Heart left ventricle (tissue), 16 donors: Measurements from ENCODE around the gene RBM10. TPM values are rescaled to one million over a fixed set of nuclear protein-coding genes. Genes with fewer than 3 reads are reported as not detected.

ENCODE experiments used
- ATAC-seq, 4 donors: fragments of 200-7000 bp; cut with Tn5 transposase; one replicate each; pipeline ENCODE4 v1.9.1; 2020 to 2022; ENCODE audit warnings: moderate library complexity in 4 of 4, mild to moderate bottlenecking in 3 of 4, moderate number of reproducible peaks in 1 of 4
- DNase-seq, 5 donors: peaks; one replicate each; pipeline ENCODE4 v3.0.0-alpha.2; 2020
- H3K27ac ChIP-seq, 12 donors: fragments of 200-600 bp; sonication (generic) in 4 of 12; one replicate each; pipeline versions ENCODE4 v1.5.0 to v1.8.0; 2016 to 2022; ENCODE audit warnings: mild to moderate bottlenecking in 2 of 12
- H3K27me3 ChIP-seq, 9 donors: fragments of 200-600 bp; sonication (generic) in 2 of 9; one replicate each; pipeline versions ENCODE4 v1.5.1 to v1.8.0; 2016 to 2022; ENCODE audit warnings: mild to moderate bottlenecking in 3 of 9
- H3K36me3 ChIP-seq, 9 donors: fragments of 200-600 bp; sonication (generic) in 2 of 9; one replicate each; pipeline versions ENCODE4 v1.5.0 to v1.8.0; 2018 to 2022; ENCODE audit warnings: mild to moderate bottlenecking in 2 of 9
- H3K4me1 ChIP-seq, 12 donors: fragments of 200-600 bp; sonication (generic) in 4 of 12; one replicate each; pipeline versions ENCODE4 v1.5.0 to v1.8.0; 2016 to 2022; ENCODE audit warnings: mild to moderate bottlenecking in 3 of 12
- H3K4me3 ChIP-seq, 12 donors: fragments of 200-600 bp; sonication (generic) in 4 of 12; one replicate each; pipeline versions ENCODE4 v1.5.0 to v1.8.0; 2017 to 2022; ENCODE audit warnings: mild to moderate bottlenecking in 9 of 12, moderate library complexity in 4 of 12
- H3K9me3 ChIP-seq, 12 donors: fragments of 200-600 bp; sonication (generic) in 4 of 12; one replicate each; pipeline versions ENCODE4 v1.5.0 to v1.8.0; 2016 to 2022; ENCODE audit warnings: mild to moderate bottlenecking in 1 of 12
- CTCF ChIP-seq, 12 donors: fragments of 200-600 bp; sonication (generic) in 4 of 12; IDR thresholded peaks; one replicate each; pipeline versions ENCODE4 v1.5.0 to v1.8.0; 2018 to 2022; ENCODE audit warnings: antibody characterized with exemption in 12 of 12, mild to moderate bottlenecking in 5 of 12
- POLR2A ChIP-seq, 2 donors: fragments of 450-650 bp; IDR thresholded peaks; one replicate each; pipeline ENCODE4 v1.6.1; 2017; ENCODE audit warnings: antibody characterized with exemption in 2 of 2, mild to moderate bottlenecking in 2 of 2, moderate library complexity in 2 of 2
- WGBS, 4 donors: extraction: QIAGEN DNeasy Blood & Tissue Kit in 2 of 4; methylation state at CpG; one replicate each; pipeline versions ENCODE4 v1.1.5 to v1.1.7; 2013 to 2018; 5-methylcytosine and 5-hydroxymethylcytosine counted together
- intact Hi-C, 10 donors: fragments of 100-400 bp; cut with DNase I; formaldehyde crosslinking; loops; one replicate each; pipeline versions ENCODE4 v1.11.1 to v1.14.2; 2022
- polyA plus RNA-seq, 2 donors: library from polyadenylated mRNA; stranded (reverse); fragments of 200-250 nt; gene quantifications; one replicate each; pipeline ENCODE4 v1.2.3, GENCODE V29; 2013
- total RNA-seq, 9 donors: library from RNA; depleted of rRNA in 2 of 9; stranded (reverse); fragments of >200 nt in 2 of 9; fragmentation: NEBNext Ultra II Directional in 3 of 9; extraction: Animal tissue kit (Norgen Biotek cat#: 25700) in 3 of 9; gene quantifications; one replicate each; pipeline versions ENCODE4 v1.1.0 to v1.2.4, GENCODE V29; 2016 to 2023
- donor health status: ischemic (EF 13 %, LVEDD 7.1; RV severe dilation, severe dysfunction).
- donor health status: healthy with polysubstance abuse.
- donor health status: DM: no; HTN: yes; CAD: no.
- donor health status: DM: no; HTN: no; CAD: no.
- donor health status: ischemic (EF 25% LVEDD 6.9; RV normal size, moderate dysfunction).
- donor health status: ischemic (EF 25% LVEDD 5.7; RV mildly dilated, moderate dysfunction).
- donor health status: healthy.
- donor health status: DM: yes; HTN: yes; CAD: no.
- donor health status: ischemic (EF 35%, LVEDD 5.7; RV mildly dilated, moderate dysfunction).
- donor health status: nonischemic (EF 11% LVEDD 7.7; RV severe dilation, severe dysfunction).
- donor health status: DM: yes; HTN: yes; CAD: no.
- donor health status: PGD.
- donor health status: ischemic (EF 29% LVEDD 5.4; RV normal size, mild dysfunction).
- donor health status: nonischemic (EF 23%, LVEDD 6.1; RV moderate dilation, normal function).

The RBM10 gene
- total and polyA plus RNA-seq, 11 donors: 17.5 to 44.6 (median 28.3) TPM

GRCh38 chrX:47175588-47175980 is 30.6 kb downstream of the RBM10 start:
- intact Hi-C loops: no loop called here
- peaks cover 0 to 22% (median 0%) of the 10 kb centered on the region in 9 donors for H3K27me3 ChIP-seq
- no peak overlapping the region for H3K4me3 ChIP-seq
- ATAC-seq (no peak), DNase-seq (peak in 1 of 5 donors; percentile 18)
- WGBS, 4 donors: 77 to 92% (median 85%) methylated on average over 12 of the region's 12 CpGs
- peaks cover 0 to 8% (median 0%) of the 10 kb centered on the region in 12 donors for H3K4me1 ChIP-seq
- no peak for TF ChIP-seq POLR2A (IDR thresholded peaks at IDR 0.05)
- no peak for TF ChIP-seq CTCF (IDR thresholded peaks at IDR 0.05)
- H3K9me3 ChIP-seq: no peaks in the 10 kb centered on the region
- H3K36me3 ChIP-seq: peaks cover 0 to 88% (median 75%) of the 10 kb centered on the region in 9 donors
- H3K27ac ChIP-seq: no peak overlapping the region

- Histone ChIP-seq H3K9me3 (no peaks in the 10 kb centered on the region), H3K4me3 (no peak overlapping the region), H3K36me3 (peaks cover 0 to 92% (median 77%) of the 10 kb centered on the region in 9 donors), H3K27me3 (peaks cover 0 to 24% (median 0%) of the 10 kb centered on the region in 9 donors), H3K4me1 (peaks cover 0 to 5% (median 0%) of the 10 kb centered on the region in 12 donors), H3K27ac (no peak overlapping the region)
- TF ChIP-seq POLR2A (IDR thresholded peaks at IDR 0.05) (no peak), CTCF (IDR thresholded peaks at IDR 0.05) (no peak)
- 81 to 93% (median 90%) methylated on average over 23 of the region's 23 CpGs for WGBS, 4 donors
- no peak for ATAC-seq
- peak in 1 of 5 donors; percentile 20 for DNase-seq
- intact Hi-C loops: no loop called here
Measured at GRCh38 chrX:47176101-47176740, 31.2 kb downstream of the RBM10 start.

GRCh38 chrX:47177079-47177478 is 32.1 kb downstream of the RBM10 start:
- Histone ChIP-seq H3K9me3 (no peaks in the 10 kb centered on the region), H3K27ac (no peak overlapping the region), H3K4me3 (no peak overlapping the region), H3K27me3 (peaks cover 0 to 29% (median 0%) of the 10 kb centered on the region in 9 donors), H3K36me3 (peaks cover 0 to 92% (median 77%) of the 10 kb centered on the region in 9 donors), H3K4me1 (peaks cover 0 to 5% (median 0%) of the 10 kb centered on the region in 12 donors)
- ATAC-seq: no peak
- TF ChIP-seq POLR2A (IDR thresholded peaks at IDR 0.05): no peak
- TF ChIP-seq CTCF (IDR thresholded peaks at IDR 0.05): no peak
- intact Hi-C loops: no loop called here
- peak in 1 of 5 donors; percentile 2 for DNase-seq
- WGBS, 4 donors: 43 to 90% (median 80%) methylated on average over 2 of the region's 2 CpGs

GRCh38 chrX:47178337-47178736 is 33.3 kb downstream of the RBM10 start:
- H3K9me3 ChIP-seq: no peaks in the 10 kb centered on the region
- H3K27ac ChIP-seq: peak overlapping the region in 2 of 12 donors; percentile 51 to 64
- TF ChIP-seq POLR2A (IDR thresholded peaks at IDR 0.05): no peak
- no peak for TF ChIP-seq CTCF (IDR thresholded peaks at IDR 0.05)
- intact Hi-C loops: no loop called here
- WGBS, 4 donors: 85 to 89% (median 87%) methylated on average over 5 of the region's 5 CpGs
- H3K27me3 ChIP-seq: peaks cover 0 to 38% (median 0%) of the 10 kb centered on the region in 9 donors
- DNase-seq: peak in 1 of 5 donors; percentile 1
- ATAC-seq: no peak
- H3K4me3 ChIP-seq: no peak overlapping the region
- H3K4me1 ChIP-seq: peaks cover 0 to 5% (median 0%) of the 10 kb centered on the region in 12 donors
- peaks cover 0 to 89% (median 76%) of the 10 kb centered on the region in 9 donors for H3K36me3 ChIP-seq
